NOMO-1 treated with dmso at 0.1 percent for 144 hours (cell line): Measurements from ENCODE around the gene POT1.
"Not testable (repeated sequence)": the region's sequence is repeated elsewhere in the genome, so short reads cannot be mapped to it uniquely, and the experiment has no call there.

Experiments used
- DNase-seq: peaks from one replicate; lab custom pipeline; 2025; ENCODE audit not compliant: unreplicated experiment; lab: John Stamatoyannopoulos, UW

POT1 gene, protein sequence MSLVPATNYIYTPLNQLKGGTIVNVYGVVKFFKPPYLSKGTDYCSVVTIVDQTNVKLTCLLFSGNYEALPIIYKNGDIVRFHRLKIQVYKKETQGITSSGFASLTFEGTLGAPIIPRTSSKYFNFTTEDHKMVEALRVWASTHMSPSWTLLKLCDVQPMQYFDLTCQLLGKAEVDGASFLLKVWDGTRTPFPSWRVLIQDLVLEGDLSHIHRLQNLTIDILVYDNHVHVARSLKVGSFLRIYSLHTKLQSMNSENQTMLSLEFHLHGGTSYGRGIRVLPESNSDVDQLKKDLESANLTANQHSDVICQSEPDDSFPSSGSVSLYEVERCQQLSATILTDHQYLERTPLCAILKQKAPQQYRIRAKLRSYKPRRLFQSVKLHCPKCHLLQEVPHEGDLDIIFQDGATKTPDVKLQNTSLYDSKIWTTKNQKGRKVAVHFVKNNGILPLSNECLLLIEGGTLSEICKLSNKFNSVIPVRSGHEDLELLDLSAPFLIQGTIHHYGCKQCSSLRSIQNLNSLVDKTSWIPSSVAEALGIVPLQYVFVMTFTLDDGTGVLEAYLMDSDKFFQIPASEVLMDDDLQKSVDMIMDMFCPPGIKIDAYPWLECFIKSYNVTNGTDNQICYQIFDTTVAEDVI

DNA sequence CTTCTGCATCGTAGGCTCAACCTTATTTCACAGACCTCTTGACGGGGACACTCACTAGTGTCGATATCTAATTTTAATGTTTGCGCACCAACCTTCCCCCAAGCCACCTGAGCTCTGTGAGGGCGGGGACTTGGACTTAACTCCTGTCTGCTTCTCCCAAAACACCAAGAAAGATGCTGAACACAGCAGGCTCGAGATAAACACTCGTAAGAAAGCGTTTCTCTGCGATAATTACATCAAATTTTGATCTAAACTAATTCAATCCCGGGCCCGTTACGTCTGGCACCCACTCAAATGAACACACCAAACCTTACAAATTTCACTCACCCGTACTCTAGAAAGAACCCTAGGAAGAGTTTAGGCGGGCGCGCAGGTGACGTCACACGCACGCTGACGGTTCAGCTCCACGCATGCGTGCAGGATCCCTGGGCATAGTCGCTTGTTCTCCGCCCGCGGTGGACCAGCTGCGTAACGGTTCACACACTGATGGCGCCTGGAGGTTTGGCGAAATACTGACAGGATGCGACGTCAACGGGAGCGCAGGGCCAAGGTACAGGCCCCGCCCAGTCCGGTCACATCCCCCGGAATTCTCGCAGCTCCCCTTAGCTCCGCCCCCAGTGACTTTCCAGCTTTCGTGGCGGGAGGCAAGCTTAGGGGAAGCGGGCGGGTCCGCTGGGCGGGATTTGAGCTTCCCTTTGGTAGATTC, at the start of gene POT1:
TSS of gene POT1 (minus strand) at position 359 of the 706 bp plus-strand sequence. CDS start 32,652 bp downstream, outside the sequence.
- peak; percentile 89 for DNase-seq

DNA sequence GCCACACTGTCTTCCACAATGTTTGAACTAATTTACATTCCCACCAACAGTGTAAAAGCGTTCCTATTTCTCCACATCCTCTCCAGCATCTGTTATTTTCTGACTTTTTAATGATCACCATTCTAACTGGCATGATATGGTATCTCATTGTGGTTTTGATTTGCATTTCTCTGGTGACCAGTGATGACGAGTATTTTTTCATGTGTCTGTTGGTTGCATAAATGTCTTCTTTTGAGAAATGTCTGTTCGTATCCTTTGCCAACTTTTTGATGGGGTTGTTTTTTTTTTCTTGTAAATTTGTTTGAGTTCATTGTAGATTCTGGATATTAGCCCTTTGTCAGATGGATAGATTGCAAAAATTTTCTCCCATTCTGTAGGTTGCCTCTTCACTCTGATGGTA, 45.5 kb upstream of the POT1 start:
- not testable (repeated sequence) for DNase-seq

DNA sequence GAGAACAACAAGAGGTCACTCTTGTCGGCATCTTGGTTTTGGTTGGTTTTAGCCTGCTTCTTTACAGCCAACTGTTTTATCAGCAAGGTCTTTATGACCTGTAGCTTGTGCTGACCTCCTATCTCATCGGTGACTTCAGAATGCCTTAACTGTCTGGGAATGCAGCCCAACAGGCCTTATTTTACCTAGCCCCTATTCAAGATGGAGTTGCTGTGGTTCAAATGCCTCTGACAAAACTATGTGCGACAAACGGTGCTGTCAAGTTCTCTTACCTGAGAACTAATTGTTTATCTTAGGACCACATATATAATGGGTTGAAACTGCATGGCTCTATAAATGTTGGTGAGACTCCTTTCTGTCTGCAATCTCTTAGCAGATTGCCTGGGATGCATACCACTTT, 35.9 kb upstream of the POT1 start:
- no peak for DNase-seq

DNA sequence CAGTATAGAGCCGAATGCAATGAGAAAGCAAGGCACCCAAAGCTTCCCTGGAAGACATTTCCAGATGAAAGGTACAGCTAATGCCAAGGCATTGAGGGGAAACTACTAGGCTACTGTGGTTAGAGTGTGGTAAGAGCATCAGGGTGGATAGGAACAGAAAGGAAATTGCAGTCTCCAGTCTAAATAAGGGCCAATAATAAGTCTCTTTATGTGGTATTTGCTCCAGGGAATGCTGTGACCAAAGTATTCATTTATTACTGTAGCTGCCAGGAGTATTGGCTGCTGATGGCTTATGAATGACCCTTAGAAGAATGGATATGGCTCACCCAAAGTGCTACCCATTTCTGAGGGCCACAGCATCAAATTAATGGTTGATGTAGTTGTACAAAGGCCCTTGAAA, 30.1 kb upstream of the POT1 start:
- DNase-seq = no peak

DNA sequence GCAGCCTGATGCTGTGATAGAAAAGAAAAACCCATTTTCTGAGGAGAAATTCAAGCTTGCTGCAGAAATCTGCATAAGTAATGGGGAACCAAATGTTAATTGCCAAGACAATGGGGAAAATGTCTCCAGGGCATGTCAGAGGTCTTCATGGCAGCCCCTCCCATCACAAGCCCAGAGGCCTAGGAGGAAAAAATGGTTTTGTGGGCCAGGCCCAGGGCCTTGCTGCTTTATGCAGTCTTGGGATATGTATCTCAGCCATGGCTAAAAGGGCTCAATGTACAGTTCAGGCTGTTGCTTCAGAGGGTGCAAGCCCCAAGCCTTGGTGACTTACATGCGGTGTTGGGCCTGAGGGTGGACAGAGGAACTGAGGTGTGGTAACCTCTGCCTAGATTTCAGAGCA, 28.3 kb upstream of the POT1 start:
- not testable (repeated sequence) for DNase-seq

DNA sequence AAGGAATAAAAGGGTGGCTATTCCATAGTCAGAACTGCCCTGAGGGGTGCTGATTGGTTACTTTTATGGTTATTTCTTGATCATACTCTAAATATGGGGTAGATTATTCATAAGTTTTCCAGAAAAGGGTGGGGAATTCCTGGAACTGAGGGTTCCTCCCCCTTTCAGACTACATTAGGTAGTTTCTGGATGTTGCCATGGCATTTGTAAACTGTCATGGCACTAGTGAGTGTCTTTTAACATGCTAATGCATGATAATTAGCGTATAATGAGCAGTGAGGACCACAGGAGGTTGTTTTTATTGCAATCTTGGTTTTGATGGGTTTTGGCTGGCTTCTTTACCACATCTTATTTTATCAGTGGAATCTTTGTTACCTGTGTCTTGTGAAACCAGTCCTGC, 26.5 kb upstream of the POT1 start:
- no peak for DNase-seq

DNA sequence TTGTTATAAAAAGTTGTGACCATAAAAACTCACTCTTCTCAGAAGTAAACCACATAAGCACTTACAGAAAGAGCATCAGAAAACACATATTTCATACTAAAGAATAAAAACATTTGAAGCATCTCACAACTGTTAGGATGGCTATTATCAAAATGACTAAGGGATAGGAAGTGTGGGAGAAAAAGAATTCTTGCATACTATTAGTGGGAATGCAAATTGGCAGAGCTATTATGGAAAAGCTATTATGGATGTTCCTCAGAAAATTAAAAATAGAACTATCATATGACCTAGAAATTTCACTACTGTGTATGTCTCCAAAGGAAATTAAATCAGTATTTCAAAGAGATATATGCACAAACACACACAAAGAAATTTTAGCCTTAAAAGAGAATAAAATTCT, 25.2 kb upstream of the POT1 start:
- DNase-seq = no peak

DNA sequence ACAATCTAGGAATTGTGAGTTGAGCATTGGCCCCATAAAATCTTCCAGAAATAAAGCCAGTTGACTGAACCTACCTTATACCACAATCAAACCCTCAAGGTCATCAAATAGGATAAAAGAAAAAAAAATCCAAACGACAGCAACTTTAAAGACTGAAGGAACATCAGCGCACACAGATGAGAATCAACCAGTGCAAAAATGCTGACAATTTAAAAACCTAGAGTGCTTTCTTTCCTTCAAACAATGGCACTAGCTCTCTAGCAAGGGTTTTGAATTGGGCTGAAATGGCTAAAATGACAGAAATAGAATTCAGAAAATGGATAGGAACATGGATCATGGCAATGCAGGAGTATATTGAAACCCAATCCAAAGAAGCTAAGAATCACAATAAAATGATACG, 16.1 kb upstream of the POT1 start:
- DNase-seq = no peak

DNA sequence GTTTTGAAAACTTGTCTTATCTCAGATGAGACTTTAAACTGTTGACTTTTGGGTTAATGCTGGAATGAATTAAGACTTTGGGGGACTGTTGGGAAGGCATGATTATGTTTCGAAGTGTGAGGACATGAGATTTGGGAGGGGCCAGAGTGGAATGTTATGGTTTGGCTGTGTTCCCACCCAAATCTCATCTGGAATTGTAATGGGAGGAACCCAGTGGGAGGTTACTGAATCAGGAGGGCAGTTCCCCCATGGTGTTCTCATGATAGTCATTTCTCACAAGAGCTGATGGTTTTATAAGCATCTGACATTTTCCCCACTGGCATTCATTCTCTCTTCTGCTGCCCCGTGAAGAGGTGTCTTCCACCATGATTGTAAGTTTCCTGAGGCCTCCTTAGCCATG, 13.8 kb upstream of the POT1 start:
- DNase-seq = no peak

DNA sequence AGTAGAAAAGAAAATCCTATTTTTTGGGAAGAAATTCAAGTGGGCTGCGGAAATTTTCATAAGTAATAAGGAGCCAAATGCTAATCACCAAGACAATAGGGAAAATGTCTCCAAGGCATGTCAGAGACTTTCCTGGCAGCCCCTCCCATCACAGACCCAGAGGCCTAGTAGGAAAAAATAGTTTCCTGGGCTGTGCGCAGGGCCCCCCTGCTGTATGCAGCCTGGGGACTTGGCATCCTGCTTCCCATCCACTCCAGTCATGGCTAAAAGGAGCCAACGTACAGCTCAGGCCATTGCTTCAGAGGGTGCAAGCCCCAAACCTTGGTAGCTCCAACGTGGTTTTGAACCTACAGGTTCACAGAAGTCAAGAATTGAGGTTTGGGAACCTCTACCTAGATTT, 12.8 kb upstream of the POT1 start:
- DNase-seq = no peak

DNA sequence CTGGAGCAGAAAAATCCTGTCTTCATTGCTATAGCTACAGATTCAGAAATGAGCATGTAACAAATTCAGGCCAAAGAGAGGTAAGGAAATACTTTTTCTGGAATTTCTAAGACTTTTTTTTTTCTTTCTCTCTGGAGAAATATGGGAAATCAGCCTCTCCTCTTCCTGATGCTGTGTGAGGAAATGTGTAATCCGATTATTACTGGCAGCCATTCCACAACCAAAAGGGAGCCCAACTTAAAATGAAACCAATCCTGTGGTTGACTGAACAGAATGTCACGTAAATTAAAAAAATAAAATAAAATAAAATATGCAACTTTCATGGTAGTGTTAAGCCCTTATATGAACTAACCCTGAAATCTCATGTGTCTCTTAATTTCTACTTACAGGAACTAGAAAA, 10.7 kb upstream of the POT1 start:
- no peak for DNase-seq

DNA sequence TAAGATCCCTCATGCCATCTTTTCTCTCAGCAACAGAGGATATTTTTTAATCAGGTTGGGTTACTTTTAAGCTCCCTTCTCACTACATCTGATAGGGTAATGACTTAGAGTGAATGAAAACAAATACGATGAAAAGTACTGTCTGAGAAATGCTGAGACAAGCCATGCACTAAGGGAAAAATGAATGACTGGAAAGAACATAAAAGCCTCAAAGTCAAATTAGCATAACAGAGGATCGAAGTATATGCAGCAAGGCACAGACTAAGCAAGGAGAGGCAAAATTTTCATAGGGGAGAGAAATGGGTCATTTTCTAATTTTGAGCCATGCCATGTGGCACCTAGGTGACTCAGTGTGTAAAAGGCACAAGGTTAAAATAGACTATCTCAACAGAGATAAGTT, 8.5 kb upstream of the POT1 start:
- no peak for DNase-seq

DNA sequence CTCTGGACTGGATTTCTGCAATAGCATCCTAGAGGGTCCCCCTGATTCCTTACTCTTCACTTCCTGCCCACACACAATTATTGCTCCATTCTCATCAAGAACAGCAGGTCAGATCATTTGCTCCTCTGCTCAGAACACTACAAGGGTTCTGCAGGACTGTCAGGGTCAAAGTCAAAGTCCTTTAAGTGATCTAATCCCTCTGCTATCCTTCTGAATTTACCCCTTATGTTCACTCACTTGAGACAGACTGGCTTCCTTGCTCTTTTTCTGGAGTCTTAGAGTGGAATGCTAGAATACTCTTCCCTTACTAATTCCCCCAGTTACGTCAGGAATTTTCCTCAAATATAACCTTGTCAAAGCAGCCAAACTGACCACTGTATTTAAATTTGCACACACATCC, 7.5 kb upstream of the POT1 start:
- DNase-seq = no peak

DNA sequence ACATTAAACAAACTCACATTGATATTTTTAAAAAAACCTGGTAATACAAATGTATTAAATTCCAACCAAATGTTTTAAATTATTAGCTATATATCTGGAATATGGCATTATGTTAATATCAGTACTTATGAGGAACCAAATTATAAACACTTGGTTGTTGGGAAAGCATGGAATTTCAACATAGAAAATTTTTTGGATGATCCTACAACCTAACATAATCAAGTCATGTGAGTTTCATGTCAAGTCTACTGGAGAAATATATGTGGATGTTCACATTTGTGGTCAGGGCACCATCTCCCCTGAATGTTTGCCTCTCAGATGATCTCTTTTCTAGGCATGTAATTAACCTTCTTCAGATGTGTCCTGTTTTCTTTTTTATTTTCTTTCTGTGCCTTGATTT, 5.2 kb upstream of the POT1 start:
- DNase-seq = no peak

DNA sequence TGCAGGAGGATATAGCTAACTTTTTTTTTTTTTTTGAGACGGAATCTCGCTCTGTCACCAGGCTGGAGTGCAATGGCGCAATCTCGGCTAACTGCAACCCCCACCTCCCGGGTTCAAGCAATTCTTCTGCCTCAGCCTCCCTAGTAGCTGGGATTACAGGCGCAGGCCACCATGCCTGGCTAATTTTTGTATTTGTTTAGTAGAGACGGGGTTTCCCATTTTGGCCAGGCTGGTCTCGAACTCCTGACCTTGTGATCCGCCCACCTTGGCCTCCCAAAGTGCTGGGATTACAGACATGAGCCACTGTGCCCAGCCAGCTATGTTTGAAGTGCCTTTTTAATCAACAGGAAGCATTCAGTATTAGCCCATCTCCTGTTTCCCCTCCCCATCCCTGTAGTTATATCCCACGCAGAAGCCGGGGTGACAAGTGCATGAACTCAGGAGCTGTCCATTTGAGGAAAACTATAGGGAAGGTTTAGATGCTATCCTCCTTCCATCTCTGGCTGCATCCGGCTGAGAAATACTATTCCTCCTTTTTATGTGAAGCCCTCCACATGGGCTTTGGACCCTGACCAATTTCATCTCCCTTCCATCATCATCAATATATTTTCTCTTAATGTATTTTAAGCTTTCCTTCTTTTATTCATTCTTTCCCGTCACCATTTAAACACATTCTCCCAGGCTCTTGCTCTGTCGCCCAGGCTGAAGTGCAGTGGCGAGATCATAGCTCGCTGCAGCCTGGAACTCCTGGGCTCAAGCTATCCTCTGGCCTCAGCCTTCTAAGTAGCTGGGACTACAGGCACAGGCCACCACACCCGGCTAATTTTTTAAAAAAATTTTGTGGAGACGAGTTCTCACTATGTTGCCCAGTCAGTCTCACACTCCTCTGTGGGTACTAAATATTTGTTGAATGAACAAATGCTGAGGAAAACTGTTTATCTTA, 1.3 kb upstream of the POT1 start:
- no peak for DNase-seq

DNA sequence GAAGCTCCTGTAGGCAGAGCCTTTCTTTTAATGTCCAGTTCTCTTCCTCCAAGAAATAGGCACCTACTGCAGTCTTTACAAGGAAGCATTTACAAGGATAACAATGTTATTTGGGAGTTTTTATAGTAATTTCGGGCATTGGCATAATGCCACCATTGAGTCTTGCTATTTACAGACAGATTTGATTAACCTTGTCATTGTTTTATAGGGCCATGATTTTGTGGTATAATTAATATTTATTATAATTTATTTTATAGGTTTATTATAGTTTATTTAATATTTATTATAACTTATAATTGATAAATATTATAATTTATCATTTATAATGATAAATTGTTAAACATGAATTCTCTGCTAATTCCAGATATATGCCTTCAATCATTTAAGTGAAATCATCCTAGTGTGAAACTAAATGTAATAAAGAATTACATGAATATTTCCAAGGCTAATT, 573 bp upstream of the POT1 start:
- DNase-seq = no peak

DNA sequence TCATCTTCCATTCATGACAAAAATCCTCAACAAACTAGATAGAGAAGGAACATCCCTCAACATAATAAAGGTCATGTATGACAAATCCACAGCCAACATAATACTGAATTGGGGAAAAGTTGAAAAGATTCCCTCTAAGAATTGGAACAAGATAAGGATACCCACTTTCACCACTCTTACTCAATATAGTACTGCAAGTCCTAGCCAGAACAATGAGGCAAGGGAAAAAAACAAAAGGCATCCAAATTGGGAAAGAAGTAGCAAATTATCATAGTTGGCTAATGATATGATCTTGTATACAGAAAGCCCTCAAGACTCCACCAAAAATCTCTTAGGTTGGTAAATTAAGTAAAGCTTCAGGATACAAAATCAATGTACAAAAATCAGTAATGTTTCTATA, 4.7 kb downstream of the POT1 start:
- no peak for DNase-seq

DNA sequence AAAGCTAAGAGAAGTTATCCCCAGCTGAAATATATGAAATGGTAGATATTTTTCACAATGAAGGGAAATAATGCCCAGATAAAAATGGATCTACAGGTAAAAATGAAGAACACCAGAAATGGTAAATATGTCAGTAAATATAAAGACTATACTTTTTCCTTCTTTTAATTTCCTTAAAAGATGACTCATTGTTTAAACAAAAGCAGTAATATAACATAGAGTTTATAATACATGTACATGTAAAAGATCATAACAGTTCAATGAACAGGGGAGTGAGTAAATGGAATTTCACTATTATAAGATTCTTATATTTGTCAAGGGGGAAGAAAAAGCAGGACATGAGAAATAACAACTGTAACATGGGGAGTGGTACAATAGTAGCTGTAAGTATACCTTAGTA, 7.4 kb downstream of the POT1 start:
- DNase-seq = no peak

DNA sequence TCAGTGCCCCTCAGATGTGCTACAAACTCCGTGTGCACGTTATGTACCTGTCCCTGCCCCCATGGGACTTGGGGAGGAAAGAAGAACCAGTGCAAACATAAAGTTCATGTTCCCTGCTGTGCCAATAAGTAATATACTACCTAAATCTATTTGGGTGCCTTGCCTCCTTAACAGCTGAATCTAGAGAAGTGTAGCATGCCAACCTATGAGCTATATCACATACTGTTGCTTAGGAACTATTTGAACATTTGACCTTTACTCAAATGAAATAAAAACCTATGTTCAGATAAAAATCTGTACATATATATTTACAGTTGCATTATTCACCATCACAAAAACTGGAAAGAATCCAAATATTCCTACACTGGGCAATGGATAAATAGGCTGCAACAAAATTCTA, 9.8 kb downstream of the POT1 start:
- no peak for DNase-seq

DNA sequence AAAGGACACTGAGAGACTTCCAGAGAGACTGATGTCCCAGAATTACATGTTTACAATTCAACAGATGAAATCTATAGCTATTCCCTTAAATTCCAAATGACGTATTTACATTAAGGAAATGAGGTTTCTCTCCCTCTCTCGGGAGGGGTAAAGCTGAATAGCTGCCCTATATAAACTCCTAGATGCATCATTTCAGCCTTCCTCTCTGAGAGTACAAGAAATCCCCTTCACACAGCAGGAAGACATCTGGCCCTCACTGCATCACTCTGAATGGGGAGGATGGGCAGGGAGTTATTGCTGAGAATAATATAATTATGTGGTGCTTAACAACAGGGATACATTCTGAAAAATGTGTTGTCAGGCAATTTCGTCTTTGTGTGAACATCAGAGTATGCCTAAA, 11.0 kb downstream of the POT1 start:
- no peak for DNase-seq

DNA sequence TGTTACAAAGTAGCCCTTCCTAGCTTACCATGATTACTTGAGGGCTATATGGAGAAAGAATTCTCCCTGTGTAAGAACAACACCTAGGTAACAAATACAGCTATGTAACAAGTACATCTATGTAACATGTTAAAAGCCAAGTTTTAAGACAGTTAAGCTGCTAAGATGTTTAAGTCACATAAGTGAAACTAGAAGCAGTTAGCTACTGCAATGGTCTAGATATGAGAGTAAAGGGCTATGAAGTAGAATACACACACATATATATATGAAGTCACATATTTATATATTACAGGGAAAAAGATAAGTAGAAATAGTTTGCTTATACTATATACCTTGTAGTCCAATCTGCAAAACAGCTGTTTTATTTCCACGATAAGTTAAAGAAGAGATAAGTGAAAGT, 14.4 kb downstream of the POT1 start:
- DNase-seq = no peak
